ENCODE data around the gene ABCC1.

DNA sequence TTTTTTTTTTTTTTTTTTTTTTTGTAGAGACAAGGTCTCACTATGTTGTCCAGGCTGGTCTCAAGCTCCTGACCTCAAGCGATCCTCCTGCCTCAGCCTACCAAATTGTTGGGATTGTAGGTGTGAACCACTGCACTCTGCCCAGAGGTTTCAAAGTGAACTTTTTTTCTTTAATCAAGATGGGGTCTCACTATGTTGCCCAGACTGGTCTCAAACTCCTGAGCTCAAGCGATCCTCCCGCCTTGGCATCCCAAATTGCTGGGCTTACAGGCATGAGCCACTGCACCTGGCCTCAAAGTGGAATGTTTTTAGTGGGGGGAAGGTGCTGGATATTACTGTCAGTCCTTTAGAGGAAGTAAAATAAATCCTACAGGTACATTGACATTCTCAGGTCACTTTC lies 49.1 kb upstream of the ABCC1 start:
- TF ChIP-seq, protein P1, sequence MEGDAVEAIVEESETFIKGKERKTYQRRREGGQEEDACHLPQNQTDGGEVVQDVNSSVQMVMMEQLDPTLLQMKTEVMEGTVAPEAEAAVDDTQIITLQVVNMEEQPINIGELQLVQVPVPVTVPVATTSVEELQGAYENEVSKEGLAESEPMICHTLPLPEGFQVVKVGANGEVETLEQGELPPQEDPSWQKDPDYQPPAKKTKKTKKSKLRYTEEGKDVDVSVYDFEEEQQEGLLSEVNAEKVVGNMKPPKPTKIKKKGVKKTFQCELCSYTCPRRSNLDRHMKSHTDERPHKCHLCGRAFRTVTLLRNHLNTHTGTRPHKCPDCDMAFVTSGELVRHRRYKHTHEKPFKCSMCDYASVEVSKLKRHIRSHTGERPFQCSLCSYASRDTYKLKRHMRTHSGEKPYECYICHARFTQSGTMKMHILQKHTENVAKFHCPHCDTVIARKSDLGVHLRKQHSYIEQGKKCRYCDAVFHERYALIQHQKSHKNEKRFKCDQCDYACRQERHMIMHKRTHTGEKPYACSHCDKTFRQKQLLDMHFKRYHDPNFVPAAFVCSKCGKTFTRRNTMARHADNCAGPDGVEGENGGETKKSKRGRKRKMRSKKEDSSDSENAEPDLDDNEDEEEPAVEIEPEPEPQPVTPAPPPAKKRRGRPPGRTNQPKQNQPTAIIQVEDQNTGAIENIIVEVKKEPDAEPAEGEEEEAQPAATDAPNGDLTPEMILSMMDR (IDR thresholded peaks at IDR 0.05), result no peak
- no peak for TF ChIP-seq ZFX (IDR thresholded peaks at IDR 0.05; ENCODE audit: borderline replicate concordance)

Measured in 22Rv1 (cell line).